HUES64 (cell line): ENCODE data around the gene HPS3.
"Not testable (repeated sequence)": the region's sequence is repeated elsewhere in the genome, so short reads cannot be mapped to it uniquely, and the experiment has no call there.

Experiments
- H3K27ac ChIP-seq: 2 replicates; pipeline ENCODE4 v1.7.0; 2013; ENCODE audit warnings: low read depth, low read length, inconsistent platforms
- H3K27me3 ChIP-seq: 2 replicates; pipeline ENCODE4 v1.6.1; 2013; ENCODE audit warnings: mild to moderate bottlenecking, low read length; ENCODE audit not compliant: insufficient read depth
- H3K36me3 ChIP-seq: 2 replicates; pipeline ENCODE4 v1.6.1; 2013; ENCODE audit warnings: mild to moderate bottlenecking, low read length; ENCODE audit not compliant: insufficient read depth
- H3K4me1 ChIP-seq: 2 replicates; pipeline ENCODE4 v1.6.1; 2013; ENCODE audit warnings: mild to moderate bottlenecking, low read length, moderate library complexity; ENCODE audit not compliant: insufficient read depth
- H3K4me3 ChIP-seq: 2 replicates; pipeline ENCODE4 v1.5.1; 2013; ENCODE audit warnings: mild to moderate bottlenecking, low read length, moderate library complexity
- H3K9ac ChIP-seq: 2 replicates; pipeline ENCODE4 v1.6.1; 2013; ENCODE audit warnings: mild to moderate bottlenecking, low read depth, low read length
- H3K9me3 ChIP-seq: 2 replicates; pipeline ENCODE4 v1.6.1; 2013; ENCODE audit warnings: low read depth, low read length; ENCODE audit not compliant: insufficient read depth
- WGBS: fragments of 150-250, 120-280 bp; methylation state at CpG from one replicate; pipeline ENCODE4 v1.1.7; 2013; ENCODE audit warnings: missing lambda C conversion rate; 5-methylcytosine and 5-hydroxymethylcytosine counted together

The HPS3 gene

DNA sequence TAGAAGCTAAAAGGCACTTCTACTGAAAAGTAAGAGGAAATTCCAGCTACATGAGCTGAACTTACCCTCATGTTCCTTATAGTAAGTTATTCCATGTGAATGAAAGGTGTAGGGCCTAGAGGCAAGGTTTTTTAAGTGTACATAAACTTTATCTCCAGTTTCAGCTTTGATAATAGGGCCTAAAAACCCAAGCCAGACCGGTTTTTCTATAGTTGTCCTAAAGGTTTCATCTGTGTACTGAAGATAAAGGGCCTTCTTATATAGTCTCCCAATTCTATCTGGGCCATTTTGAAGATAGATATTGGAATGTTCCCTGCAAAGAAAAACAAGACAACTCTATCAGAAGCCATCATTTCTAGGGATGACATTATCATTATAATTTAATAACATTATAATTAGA is 82.9 kb downstream of the HPS3 start:
- no peak overlapping the region for H3K9ac ChIP-seq
- no peak overlapping the region for H3K4me3 ChIP-seq
- H3K27ac ChIP-seq = no peak overlapping the region
- no peaks in the 10 kb centered on the region for H3K27me3 ChIP-seq
- peaks cover 13% of the 10 kb centered on the region for H3K4me1 ChIP-seq
- WGBS = 100% methylated on average over 1 of the region's 1 CpG
- no peaks in the 10 kb centered on the region for H3K36me3 ChIP-seq
- no peaks in the 10 kb centered on the region for H3K9me3 ChIP-seq

DNA sequence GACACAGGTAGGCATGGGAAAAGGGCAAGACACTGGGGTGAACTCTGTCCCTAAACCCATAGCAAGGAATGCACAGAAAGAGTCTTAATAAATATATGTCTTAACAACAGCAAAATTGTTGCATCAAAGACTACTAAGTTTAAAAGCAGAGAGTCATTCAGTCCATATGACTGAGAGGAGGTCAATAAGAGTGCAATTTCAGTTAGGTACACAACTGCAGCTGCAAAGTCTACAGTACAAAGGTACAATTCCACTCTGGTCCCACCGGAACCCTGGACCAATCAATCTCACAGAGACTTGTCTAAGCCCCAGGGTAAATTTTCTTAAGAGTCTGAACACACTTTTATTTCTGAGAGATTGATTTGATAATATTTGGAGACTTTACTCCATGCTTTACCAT is 85.3 kb downstream of the HPS3 start:
- Histone ChIP-seq H3K27ac (no peak overlapping the region), H3K9ac (no peak overlapping the region), H3K4me3 (no peak overlapping the region), H3K4me1 (peaks cover 13% of the 10 kb centered on the region), H3K9me3 (no peaks in the 10 kb centered on the region), H3K36me3 (no peaks in the 10 kb centered on the region), H3K27me3 (no peaks in the 10 kb centered on the region)
- 84% methylated on average over 1 of the region's 1 CpG for WGBS

DNA sequence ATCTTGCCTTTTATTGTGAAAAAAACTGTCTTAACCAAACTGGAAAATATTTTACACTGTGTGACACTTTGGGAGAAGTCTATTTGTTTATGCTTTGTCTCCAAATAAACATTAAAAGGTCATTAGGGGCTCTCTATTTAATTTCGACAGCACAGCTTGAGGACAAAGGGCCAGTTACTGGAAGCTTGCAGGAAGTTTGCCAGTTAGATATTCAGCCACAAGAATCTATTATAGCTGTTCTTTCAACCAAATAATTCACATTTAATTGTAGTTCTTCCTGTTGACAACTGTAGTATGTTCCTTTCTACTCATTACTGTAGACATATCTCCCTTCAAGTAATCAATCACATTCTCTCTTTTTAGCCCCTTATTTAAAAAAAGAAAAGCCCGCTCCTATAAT is 86.1 kb downstream of the HPS3 start:
- Histone ChIP-seq H3K27ac (no peak overlapping the region), H3K4me1 (peaks cover 13% of the 10 kb centered on the region), H3K4me3 (no peak overlapping the region), H3K27me3 (no peaks in the 10 kb centered on the region), H3K36me3 (no peaks in the 10 kb centered on the region), H3K9ac (no peak overlapping the region), H3K9me3 (no peaks in the 10 kb centered on the region)
- WGBS = 83% methylated on average over 1 of the region's 2 CpGs

DNA sequence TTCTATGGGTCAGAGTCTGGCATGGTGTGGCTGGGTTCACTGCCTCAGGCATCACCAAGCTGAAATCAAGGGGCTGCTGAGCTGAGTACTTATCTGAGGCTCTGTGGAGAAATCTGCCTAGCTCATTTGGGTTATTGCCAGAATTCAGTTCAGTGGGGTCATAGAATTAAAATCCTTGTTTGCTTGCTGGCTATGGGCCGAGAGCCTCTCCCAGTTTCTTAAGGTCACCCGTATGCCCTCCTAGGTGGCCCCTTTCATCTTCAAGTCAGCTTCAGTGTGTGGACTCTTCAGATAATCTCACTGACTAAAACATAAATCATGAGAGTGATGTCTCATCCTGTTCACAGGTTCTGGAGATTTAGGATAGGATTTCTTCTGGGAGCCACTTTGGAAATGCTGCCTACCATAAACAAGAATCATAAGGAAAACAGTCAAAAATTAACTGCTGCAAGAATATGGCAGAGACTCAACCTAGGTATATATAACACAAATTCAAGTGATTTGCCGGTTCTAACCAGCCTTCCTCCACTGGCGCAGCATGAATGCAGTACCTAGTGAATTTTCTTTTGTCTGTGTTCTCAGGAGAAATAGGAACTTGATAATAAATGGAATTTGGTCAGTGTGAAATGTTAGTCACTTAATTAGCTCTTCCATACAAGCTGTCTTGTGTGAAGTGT is 86.9 kb downstream of the HPS3 start:
- Histone ChIP-seq H3K36me3 (no peaks in the 10 kb centered on the region), H3K9ac (no peak overlapping the region), H3K4me3 (no peak overlapping the region), H3K27me3 (no peaks in the 10 kb centered on the region), H3K27ac (no peak overlapping the region), H3K4me1 (peaks cover 13% of the 10 kb centered on the region), H3K9me3 (no peaks in the 10 kb centered on the region)
- WGBS = 93% methylated on average over 4 of the region's 4 CpGs

DNA sequence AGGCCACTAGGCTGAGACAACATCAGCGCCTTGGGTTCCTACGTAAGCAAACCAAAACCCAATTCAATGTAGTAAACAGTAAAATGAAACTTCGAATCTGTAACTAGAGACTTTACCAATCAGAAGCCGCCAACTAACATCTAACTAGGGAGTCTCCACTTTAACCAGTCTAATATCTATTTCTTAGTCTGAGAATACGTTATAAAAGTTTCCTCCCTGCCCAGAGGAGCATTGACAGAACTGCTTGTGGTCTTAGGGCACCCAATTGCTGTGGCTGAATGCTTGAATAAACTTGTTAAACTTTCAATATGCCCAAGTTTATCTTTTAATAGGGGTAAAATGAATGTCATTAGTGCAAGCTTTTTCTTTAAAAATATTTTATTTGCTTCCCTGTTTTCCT is 87.9 kb downstream of the HPS3 start:
- no peaks in the 10 kb centered on the region for H3K27me3 ChIP-seq
- WGBS = 95% methylated on average over 5 of the region's 5 CpGs

DNA sequence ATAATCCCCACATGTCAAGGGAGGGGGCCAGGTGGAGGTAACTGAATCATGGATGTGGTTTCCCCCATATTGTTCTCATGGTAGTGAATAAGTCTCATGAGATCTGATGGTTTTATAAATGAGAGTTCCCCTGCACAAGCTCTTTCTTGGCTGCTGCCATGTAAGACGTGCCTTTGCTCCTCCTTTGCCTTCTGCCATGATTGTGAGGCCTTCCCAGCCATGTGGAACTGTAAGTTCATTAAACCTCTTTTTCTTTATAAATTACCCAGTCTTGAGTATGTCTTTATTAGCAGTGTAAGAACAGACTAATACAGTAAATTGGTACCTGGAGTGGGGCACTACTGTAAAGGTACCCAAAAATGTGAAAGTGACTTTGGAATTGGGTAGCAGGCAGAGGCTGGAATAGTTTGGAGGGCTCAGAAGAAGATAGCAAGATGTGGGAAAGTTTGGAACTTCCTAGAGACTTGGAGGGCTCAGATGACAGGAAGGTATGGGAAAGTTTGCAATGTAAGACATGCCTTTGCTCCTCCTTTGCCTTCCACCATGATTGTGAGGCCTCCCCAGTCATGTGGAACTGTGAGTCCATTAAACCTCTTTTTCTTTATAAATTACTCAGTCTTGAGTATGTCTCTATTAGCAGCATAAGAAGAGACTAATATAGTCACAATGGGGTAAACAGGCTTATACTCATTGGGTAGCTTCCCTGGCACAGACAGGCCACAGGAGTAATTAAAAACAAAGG is 90.1 kb downstream of the HPS3 start:
- not testable (repeated sequence) for H3K27me3 ChIP-seq, H3K9ac ChIP-seq, H3K9me3 ChIP-seq, H3K4me3 ChIP-seq, H3K36me3 ChIP-seq, H3K27ac ChIP-seq
- WGBS = 94% methylated on average over 1 of the region's 1 CpG
- H3K4me1 ChIP-seq = peaks cover 20% of the 10 kb centered on the region

More for the DNA sequence above, 87.9 kb downstream of the HPS3 start:
- H3K36me3 ChIP-seq = no peaks in the 10 kb centered on the region
- H3K4me1 ChIP-seq = peaks cover 20% of the 10 kb centered on the region
- no peak overlapping the region for H3K4me3 ChIP-seq
- H3K9me3 ChIP-seq = no peaks in the 10 kb centered on the region
- no peak overlapping the region for H3K27ac ChIP-seq
- H3K9ac ChIP-seq = no peak overlapping the region

DNA sequence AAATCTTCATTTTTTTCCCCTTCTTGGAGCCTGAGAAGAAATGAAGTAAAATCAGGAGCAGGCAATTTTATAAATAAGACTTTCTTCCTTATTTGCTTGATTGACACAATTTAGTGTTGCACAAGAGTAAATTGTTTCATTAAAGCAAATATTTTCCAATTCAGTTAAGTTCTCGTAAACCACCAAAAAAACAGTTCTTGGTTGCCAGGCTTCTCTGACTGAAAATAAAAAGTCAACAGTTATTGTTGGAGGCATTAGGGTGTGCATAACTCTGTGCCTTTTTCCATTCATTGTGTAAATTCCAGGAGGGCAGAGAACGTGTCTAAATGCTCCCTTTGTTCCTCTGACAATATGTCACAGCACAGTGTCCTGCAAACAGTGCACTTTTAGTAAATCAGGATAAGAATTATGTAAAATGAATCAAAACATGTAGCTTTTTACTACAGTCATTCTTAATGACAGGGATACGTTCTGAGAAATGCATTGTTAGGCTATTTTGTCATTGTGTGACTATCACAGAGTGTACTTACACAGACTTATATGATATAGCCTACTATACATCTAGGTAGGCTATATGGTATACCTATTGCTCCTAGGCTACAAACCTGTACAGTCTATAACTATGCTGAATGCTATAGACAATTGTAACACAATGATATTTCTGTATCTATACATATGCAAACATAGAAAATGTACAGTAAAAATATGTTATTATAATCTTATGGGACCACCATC is 92.5 kb downstream of the HPS3 start, which contains the start of gene CP:
CP (minus strand) TSS at position 47 of the 735 bp plus-strand sequence; CDS start at position 10, 37 bp downstream.
- no peaks in the 10 kb centered on the region for H3K27me3 ChIP-seq
- H3K4me1 ChIP-seq = peaks cover 7% of the 10 kb centered on the region; the same call in 1 of the 2 replicates
- H3K9ac ChIP-seq = no peak within 1 kb of the TSS
- no peak within 1 kb of the TSS for H3K27ac ChIP-seq
- 83% methylated on average over 3 of the region's 3 CpGs for WGBS
- H3K36me3 ChIP-seq = no peaks in the 10 kb centered on the region
- H3K9me3 ChIP-seq = no peaks in the 10 kb centered on the region
- H3K4me3 ChIP-seq = no peak within 1 kb of the TSS
